Measurements from ENCODE around the gene NDC80.

DNA sequence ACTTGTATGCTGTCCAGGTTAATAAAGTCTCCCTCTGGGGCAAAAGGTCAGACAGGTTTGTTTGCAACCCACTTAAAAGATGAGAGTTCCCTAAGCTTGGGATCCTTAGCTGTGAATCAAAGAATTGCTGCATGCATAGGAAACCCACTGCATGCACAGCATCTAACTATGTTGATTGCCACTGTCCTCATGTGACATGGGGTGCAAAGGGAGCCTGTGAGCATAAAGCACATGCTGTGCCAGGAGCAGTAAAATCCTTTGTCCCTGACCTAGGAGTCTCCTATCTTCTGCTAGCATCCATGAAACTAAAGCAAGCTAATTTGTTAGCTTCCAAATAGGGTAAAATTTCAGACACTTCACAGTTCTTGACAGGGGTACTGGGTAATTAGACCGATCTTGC is 13.8 kb upstream of the NDC80 start:
- TF ChIP-seq, protein P1, sequence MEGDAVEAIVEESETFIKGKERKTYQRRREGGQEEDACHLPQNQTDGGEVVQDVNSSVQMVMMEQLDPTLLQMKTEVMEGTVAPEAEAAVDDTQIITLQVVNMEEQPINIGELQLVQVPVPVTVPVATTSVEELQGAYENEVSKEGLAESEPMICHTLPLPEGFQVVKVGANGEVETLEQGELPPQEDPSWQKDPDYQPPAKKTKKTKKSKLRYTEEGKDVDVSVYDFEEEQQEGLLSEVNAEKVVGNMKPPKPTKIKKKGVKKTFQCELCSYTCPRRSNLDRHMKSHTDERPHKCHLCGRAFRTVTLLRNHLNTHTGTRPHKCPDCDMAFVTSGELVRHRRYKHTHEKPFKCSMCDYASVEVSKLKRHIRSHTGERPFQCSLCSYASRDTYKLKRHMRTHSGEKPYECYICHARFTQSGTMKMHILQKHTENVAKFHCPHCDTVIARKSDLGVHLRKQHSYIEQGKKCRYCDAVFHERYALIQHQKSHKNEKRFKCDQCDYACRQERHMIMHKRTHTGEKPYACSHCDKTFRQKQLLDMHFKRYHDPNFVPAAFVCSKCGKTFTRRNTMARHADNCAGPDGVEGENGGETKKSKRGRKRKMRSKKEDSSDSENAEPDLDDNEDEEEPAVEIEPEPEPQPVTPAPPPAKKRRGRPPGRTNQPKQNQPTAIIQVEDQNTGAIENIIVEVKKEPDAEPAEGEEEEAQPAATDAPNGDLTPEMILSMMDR (IDR thresholded peaks at IDR 0.05): no peak
- TF ChIP-seq POLR2A (IDR thresholded peaks at IDR 0.05): no peak
- no peak for TF ChIP-seq POLR2AphosphoS5 (IDR thresholded peaks at IDR 0.05; ENCODE audit: insufficient read depth in 1 of 2, low read depth in 1 of 2)

Data from vagina (tissue), 2 donors.